Mesothelial cell of epicardium (in vitro differentiated cells): Measurements from ENCODE around the gene ZNF428. TPM values are rescaled to one million over a fixed set of nuclear protein-coding genes. Genes with fewer than 3 reads are reported as not detected.

Experiments used
- DNase-seq, 2 experiments: peaks; one replicate each; pipeline ENCODE4 v3.0.0; 2021; ENCODE audit warnings: low spot score in 2 of 2; ENCODE audit not compliant: unreplicated experiment in 2 of 2
- H3K27ac Mint-ChIP-seq: 2 replicates; pipeline ENCODE4 v1.8.0; 2021; ENCODE audit warnings: mixed read lengths
- H3K27me3 Mint-ChIP-seq: 2 replicates; pipeline ENCODE4 v1.8.0; 2021; ENCODE audit warnings: low read depth, mixed read lengths
- H3K36me3 Mint-ChIP-seq: 2 replicates; pipeline ENCODE4 v1.8.0; 2021; ENCODE audit warnings: mixed read lengths
- H3K4me1 Mint-ChIP-seq: 2 replicates; pipeline ENCODE4 v1.8.0; 2021; ENCODE audit warnings: mixed read lengths
- H3K4me3 Mint-ChIP-seq: 2 replicates; pipeline ENCODE4 v1.8.0; 2021; ENCODE audit warnings: mild to moderate bottlenecking, moderate library complexity, mixed read lengths
- H3K9me3 Mint-ChIP-seq: 2 replicates; pipeline ENCODE4 v1.8.0; 2021; ENCODE audit warnings: mixed read lengths
- CTCF ChIP-seq: fragments of 200-600 bp; sonication (generic); IDR thresholded peaks from one replicate; pipeline ENCODE4 v1.5.0; 2021; ENCODE audit warnings: antibody characterized with exemption; ENCODE audit not compliant: unreplicated experiment
- total RNA-seq: library from RNA; stranded (reverse); gene quantifications from 3 replicates; pipeline ENCODE4 v1.2.1, GENCODE V29; 2021

The ZNF428 gene
- total RNA-seq, 1 donor from 2014 or later, result 96.2 TPM

- no peak for DNase-seq
- no peak for TF ChIP-seq CTCF
- Mint-ChIP-seq H3K36me3 (peaks cover 2% of the 10 kb centered on the region), H3K9me3 (no peaks in the 10 kb centered on the region), H3K4me1 (peaks cover 27% of the 10 kb centered on the region), H3K27ac (peak overlapping the region; percentile 66), H3K4me3 (peak overlapping the region; percentile 65), H3K27me3 (peaks cover 13% of the 10 kb centered on the region)
Measured at GRCh38 chr19:43634872-43635560, 15.6 kb upstream of the ZNF428 start.

- no peaks in the 10 kb centered on the region for H3K9me3 Mint-ChIP-seq
- peak overlapping the region; percentile 65 for H3K4me3 Mint-ChIP-seq
- no peak overlapping the region for H3K27ac Mint-ChIP-seq
- no peak for DNase-seq
- no peak for TF ChIP-seq CTCF
- peaks cover 2% of the 10 kb centered on the region for H3K36me3 Mint-ChIP-seq
- H3K4me1 Mint-ChIP-seq, result peaks cover 27% of the 10 kb centered on the region
- H3K27me3 Mint-ChIP-seq, result peaks cover 12% of the 10 kb centered on the region
Measured at GRCh38 chr19:43634506-43634871, 15.1 kb upstream of the ZNF428 start.

- H3K27me3 Mint-ChIP-seq, result peaks cover 10% of the 10 kb centered on the region
- no peak for TF ChIP-seq CTCF
- H3K27ac Mint-ChIP-seq, result no peak overlapping the region
- no peaks in the 10 kb centered on the region for H3K9me3 Mint-ChIP-seq
- no peak for DNase-seq
- H3K4me3 Mint-ChIP-seq, result no peak overlapping the region
- peaks cover 2% of the 10 kb centered on the region for H3K36me3 Mint-ChIP-seq
- H3K4me1 Mint-ChIP-seq, result peaks cover 26% of the 10 kb centered on the region
Measured at GRCh38 chr19:43634068-43634467, 14.6 kb upstream of the ZNF428 start.

- peaks cover 2% of the 10 kb centered on the region for H3K36me3 Mint-ChIP-seq
- peaks cover 5% of the 10 kb centered on the region for H3K27me3 Mint-ChIP-seq
- H3K27ac Mint-ChIP-seq, result no peak overlapping the region
- no peak overlapping the region for H3K4me3 Mint-ChIP-seq
- no peak for DNase-seq
- H3K4me1 Mint-ChIP-seq, result peaks cover 21% of the 10 kb centered on the region
- no peak for TF ChIP-seq CTCF
- H3K9me3 Mint-ChIP-seq, result no peaks in the 10 kb centered on the region
Measured at GRCh38 chr19:43633520-43633919, 14.1 kb upstream of the ZNF428 start.

- peaks cover 10% of the 10 kb centered on the region for H3K36me3 Mint-ChIP-seq
- no peaks in the 10 kb centered on the region for H3K9me3 Mint-ChIP-seq
- no peak overlapping the region for H3K4me3 Mint-ChIP-seq
- no peak for TF ChIP-seq CTCF
- no peak for DNase-seq
- H3K27ac Mint-ChIP-seq, result no peak overlapping the region
- H3K4me1 Mint-ChIP-seq, result peaks cover 15% of the 10 kb centered on the region
- no peaks in the 10 kb centered on the region for H3K27me3 Mint-ChIP-seq
Measured at GRCh38 chr19:43631491-43631890, 12.1 kb upstream of the ZNF428 start.
